K562 (cell line): ENCODE data around the gene RNPEPL1. TPM values are rescaled to one million over a fixed set of nuclear protein-coding genes. Genes with fewer than 3 reads are reported as not detected.
A peak's percentile ranks its signal among the peaks of the same experiment; 100 is the strongest.

Experiments used
- CBX1 ChIP-seq: sonication (generic); IDR thresholded peaks from 2 replicates; pipeline ENCODE4 v1.6.1; 2016; ENCODE audit warnings: antibody characterized with exemption, low read depth, mild to moderate bottlenecking
- CEBPG ChIP-seq, 3 experiments: fragments of 200-800 bp in 1 of 3; sonication (Bioruptor generic) in 1 of 3; sonication (generic) in 1 of 3; formaldehyde crosslinking in 1 of 3; IDR thresholded peaks in 2 of 3; conservative IDR thresholded peaks in 1 of 3; 2 replicates each; pipeline versions ENCODE4 v1.6.1 to v1.8.0; 2016 to 2022; ENCODE audit warnings: missing compliant biosample characterization in 2 of 3, missing genetic modification characterization in 2 of 3, mild to moderate bottlenecking in 1 of 3, missing genetic modification reagents in 1 of 3
- IRF2 ChIP-seq: sonication (generic); formaldehyde crosslinking; IDR thresholded peaks from 2 replicates; pipeline ENCODE4 v1.8.1; 2022; ENCODE audit warnings: mild to moderate bottlenecking, missing genetic modification reagents
- JUN ChIP-seq, 2 experiments: sonication (generic) in 1 of 2; formaldehyde crosslinking in 1 of 2; IDR thresholded peaks; 2 replicates each; pipeline versions ENCODE4 v1.6.1 to v1.8.0; 2012 to 2022; ENCODE audit warnings: borderline replicate concordance in 2 of 2, mild to moderate bottlenecking in 2 of 2, improper control_type of control experiment in 1 of 2, low read depth in 1 of 2, low read length in 1 of 2, missing genetic modification reagents in 1 of 2
- MTA3 ChIP-seq: fragments of 450-650 bp; formaldehyde crosslinking; IDR thresholded peaks from 2 replicates; pipeline ENCODE4 v1.6.1; 2017; ENCODE audit warnings: mild to moderate bottlenecking, borderline replicate concordance
- MYNN ChIP-seq, 2 experiments: sonication (generic); formaldehyde crosslinking in 1 of 2; IDR thresholded peaks; 2 replicates each; pipeline versions ENCODE4 v1.5.0 to v1.6.1; 2016 to 2020; ENCODE audit warnings: antibody characterized with exemption in 1 of 2, missing genetic modification reagents in 1 of 2
- SP1 ChIP-seq: sonication (generic); formaldehyde crosslinking; IDR thresholded peaks from 2 replicates; pipeline ENCODE4 v1.8.1; 2022; ENCODE audit warnings: mild to moderate bottlenecking, missing genetic modification reagents
- polyA plus RNA-seq, 8 experiments: library from polyadenylated mRNA; depleted of rRNA in 4 of 8; stranded (reverse) in 5 of 8; unstranded in 3 of 8; fragments of >200 nt; fragmentation: Nextera tagmentation in 2 of 8; fragmentation: Illumina TruSeq in 1 of 8; extraction: Ambion mirVana in 2 of 8; extraction: Trizol in 1 of 8; gene quantifications; 2 replicates each; pipeline versions ENCODE4 v1.2.1 to v1.2.3, GENCODE V29; 2011 to 2014; ENCODE audit warnings: inconsistent platforms in 1 of 8, missing spikeins in 1 of 8
- total RNA-seq, 7 experiments: library from RNA; depleted of rRNA in 6 of 7; stranded (reverse); fragments of >200 nt in 6 of 7; fragmentation: Illumina TruSeq in 2 of 7; extraction: Trizol in 2 of 7; gene quantifications; 2 replicates each; pipeline versions ENCODE4 v1.2.1 to v1.2.3, GENCODE V29; 2011 to 2021; ENCODE audit warnings: low replicate concordance in 1 of 7
- TF ChIP-seq, protein P1 (sequence below): sonication (generic); formaldehyde crosslinking; IDR thresholded peaks from 2 replicates; pipeline ENCODE4 v1.8.1; 2023; ENCODE audit warnings: mild to moderate bottlenecking, missing genetic modification reagents
- TF ChIP-seq, protein P2 (sequence below): sonication (generic); formaldehyde crosslinking; IDR thresholded peaks from 2 replicates; pipeline ENCODE4 v1.8.1; 2023; ENCODE audit warnings: mild to moderate bottlenecking, missing genetic modification reagents, moderate library complexity
- TF ChIP-seq, protein P3 (sequence below): fragments of 250-450 bp; sonication (Bioruptor Pico); IDR thresholded peaks from 2 replicates; pipeline ENCODE4 v1.5.0; 2021
- TF ChIP-seq, protein P4 (sequence below): fragments of 250-450 bp; sonication (Bioruptor Pico); IDR thresholded peaks from 2 replicates; pipeline ENCODE4 v1.4.0; 2020; ENCODE audit warnings: borderline replicate concordance

The RNPEPL1 gene
- total and polyA plus RNA-seq, 9 of the 15 experiments (the other 6 are each of a cell fraction or from before 2014, with no cell fraction given) = 0.07 to 38.7 (median 5.6) TPM

DNA sequence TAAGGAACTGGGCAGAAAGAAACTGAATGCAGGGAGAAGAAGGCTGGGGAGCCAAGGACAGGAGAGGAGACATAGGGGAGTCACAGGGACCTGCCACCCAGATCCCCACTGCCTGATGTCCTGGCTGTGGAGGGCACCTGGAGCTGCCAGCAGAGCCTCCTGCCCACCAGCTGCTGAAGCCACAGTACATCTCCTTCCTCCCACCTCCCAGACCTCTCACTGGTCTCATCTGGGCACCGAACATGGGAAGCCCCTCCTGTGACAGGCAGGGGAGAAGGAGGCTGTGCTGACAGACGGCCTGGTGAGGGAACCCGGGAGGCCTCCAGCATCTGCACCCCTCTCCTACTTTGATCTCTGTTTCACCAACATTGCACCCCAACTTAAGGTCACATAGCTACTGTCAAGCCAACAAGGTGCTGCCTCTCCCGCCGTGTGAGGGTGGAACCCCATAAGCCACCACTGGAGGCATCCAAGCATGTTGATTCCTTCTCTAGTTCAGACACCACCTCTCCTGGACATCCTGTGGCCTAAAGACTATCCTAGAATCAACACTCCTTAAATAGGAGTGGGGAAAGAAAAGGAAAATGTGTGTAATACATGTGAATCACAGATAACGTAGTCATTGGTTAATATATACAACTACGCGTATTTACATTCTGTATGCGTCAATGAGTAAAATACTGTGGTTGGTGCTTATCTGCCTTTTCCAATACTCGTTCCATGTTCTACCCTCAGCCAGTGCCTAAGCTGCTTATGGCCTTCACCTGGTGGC lies 3.5 kb upstream of the RNPEPL1 start (continued):
- TF ChIP-seq, protein P1, sequence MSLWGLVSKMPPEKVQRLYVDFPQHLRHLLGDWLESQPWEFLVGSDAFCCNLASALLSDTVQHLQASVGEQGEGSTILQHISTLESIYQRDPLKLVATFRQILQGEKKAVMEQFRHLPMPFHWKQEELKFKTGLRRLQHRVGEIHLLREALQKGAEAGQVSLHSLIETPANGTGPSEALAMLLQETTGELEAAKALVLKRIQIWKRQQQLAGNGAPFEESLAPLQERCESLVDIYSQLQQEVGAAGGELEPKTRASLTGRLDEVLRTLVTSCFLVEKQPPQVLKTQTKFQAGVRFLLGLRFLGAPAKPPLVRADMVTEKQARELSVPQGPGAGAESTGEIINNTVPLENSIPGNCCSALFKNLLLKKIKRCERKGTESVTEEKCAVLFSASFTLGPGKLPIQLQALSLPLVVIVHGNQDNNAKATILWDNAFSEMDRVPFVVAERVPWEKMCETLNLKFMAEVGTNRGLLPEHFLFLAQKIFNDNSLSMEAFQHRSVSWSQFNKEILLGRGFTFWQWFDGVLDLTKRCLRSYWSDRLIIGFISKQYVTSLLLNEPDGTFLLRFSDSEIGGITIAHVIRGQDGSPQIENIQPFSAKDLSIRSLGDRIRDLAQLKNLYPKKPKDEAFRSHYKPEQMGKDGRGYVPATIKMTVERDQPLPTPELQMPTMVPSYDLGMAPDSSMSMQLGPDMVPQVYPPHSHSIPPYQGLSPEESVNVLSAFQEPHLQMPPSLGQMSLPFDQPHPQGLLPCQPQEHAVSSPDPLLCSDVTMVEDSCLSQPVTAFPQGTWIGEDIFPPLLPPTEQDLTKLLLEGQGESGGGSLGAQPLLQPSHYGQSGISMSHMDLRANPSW (CRISPR knock-in tag) = no peak
- TF ChIP-seq JUN (IDR thresholded peaks at IDR 0.05; ENCODE audit: borderline replicate concordance, low read depth, low read length) (0 out of 2 replicates have a peak, but pooled peaks have one; percentile 18), JUN (CRISPR knock-in tag; IDR thresholded peaks at IDR 0.05; ENCODE audit: borderline replicate concordance) (no peak), MTA3 (no peak), SP1 (CRISPR knock-in tag) (no peak), CEBPG (CRISPR knock-in tag; IDR thresholded peaks at IDR 0.05) (no peak), CEBPG (tag; conservative IDR thresholded peaks at IDR 0.05 in 1 of 2, IDR thresholded peaks at IDR 0.05 in 1 of 2) (0 out of 4 replicates have a peak, but pooled peaks of 1 of the 2 experiments have one; percentile 56), CBX1 (no peak), IRF2 (no peak), MYNN (IDR thresholded peaks at IDR 0.05) (no peak), MYNN (CRISPR knock-in tag; IDR thresholded peaks at IDR 0.05) (no peak)
- TF ChIP-seq, protein P2, sequence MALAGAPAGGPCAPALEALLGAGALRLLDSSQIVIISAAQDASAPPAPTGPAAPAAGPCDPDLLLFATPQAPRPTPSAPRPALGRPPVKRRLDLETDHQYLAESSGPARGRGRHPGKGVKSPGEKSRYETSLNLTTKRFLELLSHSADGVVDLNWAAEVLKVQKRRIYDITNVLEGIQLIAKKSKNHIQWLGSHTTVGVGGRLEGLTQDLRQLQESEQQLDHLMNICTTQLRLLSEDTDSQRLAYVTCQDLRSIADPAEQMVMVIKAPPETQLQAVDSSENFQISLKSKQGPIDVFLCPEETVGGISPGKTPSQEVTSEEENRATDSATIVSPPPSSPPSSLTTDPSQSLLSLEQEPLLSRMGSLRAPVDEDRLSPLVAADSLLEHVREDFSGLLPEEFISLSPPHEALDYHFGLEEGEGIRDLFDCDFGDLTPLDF (CRISPR knock-in tag) = no peak
- TF ChIP-seq, protein P3, sequence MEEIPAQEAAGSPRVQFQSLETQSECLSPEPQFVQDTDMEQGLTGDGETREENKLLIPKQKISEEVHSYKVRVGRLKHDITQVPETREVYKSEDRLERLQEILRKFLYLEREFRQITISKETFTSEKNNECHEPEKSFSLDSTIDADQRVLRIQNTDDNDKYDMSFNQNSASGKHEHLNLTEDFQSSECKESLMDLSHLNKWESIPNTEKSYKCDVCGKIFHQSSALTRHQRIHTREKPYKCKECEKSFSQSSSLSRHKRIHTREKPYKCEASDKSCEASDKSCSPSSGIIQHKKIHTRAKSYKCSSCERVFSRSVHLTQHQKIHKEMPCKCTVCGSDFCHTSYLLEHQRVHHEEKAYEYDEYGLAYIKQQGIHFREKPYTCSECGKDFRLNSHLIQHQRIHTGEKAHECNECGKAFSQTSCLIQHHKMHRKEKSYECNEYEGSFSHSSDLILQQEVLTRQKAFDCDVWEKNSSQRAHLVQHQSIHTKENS = no peak
- TF ChIP-seq, protein P4, sequence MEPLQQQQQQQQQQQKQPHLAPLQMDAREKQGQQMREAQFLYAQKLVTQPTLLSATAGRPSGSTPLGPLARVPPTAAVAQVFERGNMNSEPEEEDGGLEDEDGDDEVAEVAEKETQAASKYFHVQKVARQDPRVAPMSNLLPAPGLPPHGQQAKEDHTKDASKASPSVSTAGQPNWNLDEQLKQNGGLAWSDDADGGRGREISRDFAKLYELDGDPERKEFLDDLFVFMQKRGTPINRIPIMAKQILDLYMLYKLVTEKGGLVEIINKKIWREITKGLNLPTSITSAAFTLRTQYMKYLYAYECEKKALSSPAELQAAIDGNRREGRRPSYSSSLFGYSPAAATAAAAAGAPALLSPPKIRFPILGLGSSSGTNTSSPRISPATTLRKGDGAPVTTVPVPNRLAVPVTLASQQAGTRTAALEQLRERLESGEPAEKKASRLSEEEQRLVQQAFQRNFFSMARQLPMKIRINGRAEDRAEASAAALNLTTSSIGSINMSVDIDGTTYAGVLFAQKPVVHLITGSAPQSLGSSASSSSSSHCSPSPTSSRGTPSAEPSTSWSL (CRISPR knock-in tag) = no peak
